Measurements from ENCODE around the gene CGB7. TPM values are rescaled to one million over a fixed set of nuclear protein-coding genes. Genes with fewer than 3 reads are reported as not detected.
"Not testable (repeated sequence)": the region's sequence is repeated elsewhere in the genome, so short reads cannot be mapped to it uniquely, and the experiment has no call there.

CGB7 gene
- total RNA-seq, 1 experiment from 2014 or later = 0.72 TPM

GRCh38 chr19:49073514-49074378, 16.2 kb upstream of the CGB7 start:
- DNase-seq (ENCODE audit: low read depth) = peak; percentile 40

- DNase-seq (ENCODE audit: low read depth) = no peak
Observed at GRCh38 chr19:49071860-49072547, 14.5 kb upstream of the CGB7 start.

- no peak for DNase-seq (ENCODE audit: low read depth)
Observed at GRCh38 chr19:49070416-49070815, 12.9 kb upstream of the CGB7 start.

DNA sequence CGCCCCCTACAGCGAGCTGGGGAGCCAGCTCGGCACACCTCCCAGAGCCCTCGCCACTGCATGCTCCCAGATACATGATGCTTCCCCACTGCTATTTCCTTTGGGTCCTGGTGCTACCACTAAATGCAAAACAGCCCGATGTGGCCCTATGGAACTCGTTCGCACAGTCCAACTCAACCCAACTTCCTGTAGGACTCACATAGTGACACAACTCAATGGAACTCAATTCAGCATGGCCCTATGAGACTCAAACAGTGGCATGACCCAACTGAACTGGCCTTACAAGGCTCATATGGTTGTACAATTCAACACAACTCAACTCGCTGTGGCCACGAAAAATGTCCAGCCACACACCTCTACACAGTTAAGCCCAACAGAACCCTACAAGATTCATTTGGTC, 11.5 kb upstream of the CGB7 start:
- no peak for DNase-seq (ENCODE audit: low read depth)

DNA sequence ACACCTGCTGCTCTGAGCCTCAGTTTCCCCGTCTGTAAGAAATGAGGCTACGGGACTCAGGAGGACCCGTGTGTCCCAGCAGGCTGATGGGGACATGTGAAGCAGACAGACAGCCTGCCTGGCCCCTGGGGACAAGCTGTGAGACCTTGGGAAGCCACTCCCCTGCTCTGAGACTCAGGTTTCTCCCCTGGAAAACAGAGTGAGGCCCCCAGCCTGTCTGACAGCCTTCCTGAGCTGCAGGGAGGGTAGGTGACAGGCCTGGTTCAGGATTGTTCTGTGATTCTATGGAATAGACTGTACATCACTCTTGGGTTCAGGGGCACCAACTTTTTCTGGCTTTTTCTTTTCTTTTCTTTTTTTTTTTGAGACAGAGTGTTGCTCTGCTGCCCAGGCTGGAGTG, 10.0 kb upstream of the CGB7 start:
- no peak for DNase-seq (ENCODE audit: low read depth)

GRCh38 chr19:49065905-49066512, 8.5 kb upstream of the CGB7 start:
- DNase-seq (ENCODE audit: low read depth) = no peak

GRCh38 chr19:49064768-49065611, 7.4 kb upstream of the CGB7 start, which contains the start of gene NTF4:
Gene NTF4 (minus strand): TSS chr19:49064818. CDS start chr19:49061997, 2,821 bp downstream.
- DNase-seq (ENCODE audit: low read depth) = no peak

DNA sequence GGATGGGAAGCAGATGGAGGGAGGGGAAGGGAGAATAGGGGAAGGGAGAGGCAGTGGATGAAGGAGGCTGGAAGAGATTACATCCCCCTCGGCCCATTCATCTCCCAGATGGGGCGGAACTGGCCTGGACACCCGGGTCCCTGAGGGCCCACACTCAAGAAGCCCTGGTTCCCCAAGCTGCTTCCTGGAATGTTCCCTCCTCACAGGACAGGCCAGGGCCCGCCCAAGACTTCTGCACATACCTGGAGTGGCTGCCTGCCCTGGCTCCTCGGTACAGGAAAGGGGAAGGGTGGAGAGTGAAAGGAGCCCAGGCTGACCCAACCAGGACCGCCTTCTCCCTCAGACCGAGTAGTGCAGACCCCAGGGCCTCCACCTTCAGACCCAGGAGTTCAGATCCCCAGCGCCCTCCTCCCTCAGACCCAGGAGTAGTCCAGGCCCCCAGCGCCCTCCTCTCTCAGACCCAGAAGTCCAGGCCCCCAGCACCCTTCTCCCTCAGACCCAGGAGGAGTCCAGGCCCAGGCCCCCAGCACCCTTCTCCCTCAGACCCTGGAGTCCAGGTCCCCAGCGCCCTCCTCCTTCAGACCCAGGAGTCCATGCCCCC, 6.6 kb upstream of the CGB7 start:
- no peak for DNase-seq (ENCODE audit: low read depth)

DNA sequence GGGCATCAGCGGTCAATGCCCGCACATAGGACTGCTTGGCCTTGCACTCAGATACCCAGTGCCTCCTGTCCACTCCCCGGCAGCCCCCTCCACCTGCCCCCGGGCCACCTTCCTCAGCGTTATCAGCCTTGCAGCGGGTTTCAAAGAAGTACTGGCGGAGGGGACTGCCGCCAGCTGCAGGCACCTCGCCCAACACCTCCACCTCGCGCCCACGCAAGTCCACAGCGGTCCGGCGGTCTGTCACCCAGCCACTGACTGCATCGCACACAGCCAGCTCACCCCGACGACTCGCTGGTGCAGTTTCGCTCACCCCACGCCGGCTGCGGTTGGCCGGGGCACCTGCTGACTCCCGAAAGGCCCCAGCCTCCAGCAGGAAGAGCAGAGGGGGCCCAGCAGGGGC, 3.9 kb upstream of the CGB7 start:
- DNase-seq (ENCODE audit: low read depth) = no peak

GRCh38 chr19:49061000-49061399, 3.5 kb upstream of the CGB7 start:
- no peak for DNase-seq (ENCODE audit: low read depth)

DNA sequence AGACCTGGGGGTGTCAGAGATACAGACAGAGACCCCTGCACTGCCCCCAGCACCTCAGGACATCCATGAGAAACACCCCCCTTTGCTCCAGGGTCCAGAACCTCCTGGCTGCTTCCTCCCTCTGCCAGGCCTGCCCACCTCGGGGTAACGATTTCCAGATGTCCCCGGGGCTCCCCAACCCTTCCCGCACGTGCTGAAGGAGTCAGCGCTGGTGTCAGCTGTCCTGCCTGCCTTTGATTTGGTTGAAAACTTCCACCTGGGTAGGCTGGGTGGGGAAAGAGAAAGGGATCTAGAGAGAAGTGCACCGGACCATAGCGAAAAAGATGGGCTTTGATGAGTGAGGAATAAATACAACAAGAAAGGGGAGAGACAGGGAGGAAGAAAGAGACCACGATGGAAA, 1.5 kb upstream of the CGB7 start:
- DNase-seq (ENCODE audit: low read depth) = no peak

DNA sequence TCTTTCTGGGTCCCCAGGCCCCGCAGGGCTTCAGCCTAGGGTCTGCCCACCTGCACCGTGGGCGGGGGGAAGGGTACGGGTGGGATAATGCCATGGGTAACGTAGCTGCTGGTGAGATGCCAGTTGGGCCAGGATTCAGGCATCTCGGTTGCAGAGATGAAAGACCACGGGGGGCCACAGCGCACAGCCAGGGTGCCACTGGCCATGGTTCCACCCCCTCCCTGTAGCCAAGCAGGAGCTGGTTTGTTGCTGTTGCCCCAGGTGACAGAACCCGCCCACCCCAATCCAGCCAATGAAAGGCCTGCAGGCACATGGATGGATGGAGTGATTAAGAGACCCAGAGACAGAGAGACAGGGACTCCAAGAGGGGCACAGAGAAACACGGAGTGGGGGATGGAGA, 1.0 kb upstream of the CGB7 start:
- no peak for DNase-seq (ENCODE audit: low read depth)

DNA sequence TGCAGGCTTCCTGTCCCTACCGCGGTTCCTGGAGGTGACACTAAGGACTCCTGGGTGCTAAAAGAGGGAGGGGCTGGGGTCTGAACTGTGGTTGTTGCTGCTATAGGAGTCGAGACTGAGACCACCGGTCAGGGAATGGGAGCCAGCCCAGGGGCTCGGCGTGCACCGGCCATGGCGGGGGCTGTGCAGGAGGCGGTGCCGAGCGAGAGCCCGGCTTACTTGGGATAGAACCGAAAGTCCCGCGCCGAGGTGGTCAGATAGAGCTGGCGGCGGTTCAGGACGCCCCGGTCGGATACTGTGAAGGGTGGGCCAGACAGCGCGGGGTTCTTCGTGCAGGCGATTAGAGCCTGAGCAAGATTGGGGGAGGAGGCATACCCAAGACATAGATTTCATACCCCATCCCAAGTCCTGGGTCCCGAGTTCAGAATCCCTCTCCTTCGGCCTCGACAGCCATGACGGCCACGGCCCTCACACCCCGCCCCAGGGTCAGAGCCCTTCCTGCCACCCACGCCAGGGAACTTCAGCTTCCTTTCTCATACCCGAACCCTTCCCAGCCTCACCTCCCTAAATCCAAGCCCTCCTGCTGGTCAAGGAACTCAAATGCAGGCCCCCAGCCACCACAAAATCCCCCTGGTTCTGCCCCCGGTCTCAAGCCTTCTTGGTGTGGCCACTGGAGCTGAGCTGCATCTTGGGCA, 500 bp downstream of the CGB7 start:
- DNase-seq (ENCODE audit: low read depth) = not testable (repeated sequence)

DNA sequence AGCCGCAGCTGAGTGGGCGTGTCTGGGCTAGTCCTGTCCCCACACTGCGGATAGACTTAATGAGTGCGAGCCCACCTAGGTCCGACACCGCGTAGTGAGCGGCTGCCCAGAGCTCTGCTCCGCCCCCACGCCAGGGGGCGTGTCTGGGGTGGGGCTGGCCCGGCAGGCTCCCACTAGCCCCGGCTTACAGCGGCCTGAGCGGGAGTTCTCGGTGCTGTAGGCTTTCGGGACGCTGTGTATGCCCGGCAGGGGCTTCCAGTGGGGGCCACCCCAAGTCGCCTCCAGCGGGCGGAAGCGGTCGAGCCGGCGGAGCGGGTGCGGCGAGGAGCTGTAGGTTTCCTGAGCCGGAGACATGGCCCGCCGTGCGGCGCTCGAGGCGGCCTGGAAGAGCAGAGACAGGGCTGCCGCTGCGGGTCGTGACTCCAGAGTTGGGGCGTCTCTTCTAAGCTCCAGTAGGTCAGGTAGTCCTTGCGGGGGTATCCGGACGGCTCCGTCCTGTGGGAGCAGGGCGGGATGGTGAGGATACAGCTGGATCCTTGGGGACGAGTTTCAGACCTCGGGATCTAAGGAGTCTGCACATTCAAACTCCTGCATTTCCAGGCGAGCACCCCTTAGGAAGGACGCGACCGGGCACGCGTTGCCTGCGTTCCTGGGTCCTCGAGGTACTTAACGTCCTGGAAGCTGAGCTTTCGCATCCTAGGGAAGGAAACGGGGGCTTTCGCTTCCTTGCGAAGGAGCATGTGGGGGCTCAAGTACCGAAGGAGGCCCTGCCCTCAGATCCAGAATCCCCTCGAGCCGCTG, 1.2 kb downstream of the CGB7 start:
- DNase-seq (ENCODE audit: low read depth) = peak; percentile 49

DNA sequence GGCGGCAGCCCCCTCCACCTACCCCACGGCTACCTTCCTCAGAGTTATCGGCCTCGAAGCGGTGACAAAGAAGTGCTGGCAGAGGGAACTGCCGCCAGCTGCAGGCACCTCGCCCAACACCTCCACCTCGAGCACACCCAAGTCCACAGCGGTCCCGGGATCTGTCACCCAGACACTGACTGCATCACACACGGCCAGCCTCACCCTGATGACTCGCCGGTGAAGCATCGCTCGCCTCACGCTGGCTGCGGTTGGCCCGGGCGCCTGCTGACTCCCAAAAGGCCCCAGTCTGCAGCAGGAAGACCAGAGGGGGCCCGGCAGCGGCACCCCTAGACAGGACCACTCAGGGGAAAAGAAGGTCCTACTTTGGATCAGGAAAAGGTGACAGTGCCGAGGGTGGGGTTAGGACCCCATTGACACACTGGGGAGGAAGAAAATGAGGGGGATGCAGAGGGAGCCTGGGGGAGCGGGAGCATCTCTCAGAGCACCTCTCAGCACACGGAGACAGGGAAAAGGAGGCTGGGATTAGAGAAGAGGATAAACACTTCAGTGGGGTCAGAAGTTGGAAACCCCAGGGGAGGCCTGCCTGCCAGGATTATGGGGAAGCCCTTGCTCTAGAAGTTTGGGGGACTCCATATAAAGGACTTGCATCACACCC, 7.0 kb downstream of the CGB7 start:
- DNase-seq (ENCODE audit: low read depth) = peak; percentile 68

DNA sequence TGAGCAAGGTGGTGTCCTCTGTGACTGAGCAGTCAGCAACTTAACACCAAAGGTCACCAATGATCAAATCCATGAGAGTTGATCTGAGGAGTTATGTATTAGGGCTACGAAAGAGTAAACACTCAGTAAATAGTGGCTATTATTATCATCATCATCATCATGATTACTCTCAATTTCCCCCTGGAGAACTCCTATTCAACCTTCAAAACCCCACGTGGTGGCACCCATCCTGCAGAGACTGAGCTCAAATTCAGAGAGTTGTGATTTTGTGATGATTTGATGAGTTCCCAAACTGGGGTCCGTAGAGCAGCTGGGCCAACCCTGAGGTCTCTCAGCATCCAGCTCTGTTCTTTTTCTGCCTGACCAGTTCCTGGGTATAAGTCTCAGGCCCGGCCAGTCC, 7.7 kb downstream of the CGB7 start:
- not testable (repeated sequence) for DNase-seq (ENCODE audit: low read depth)

- DNase-seq (ENCODE audit: low read depth) = not testable (repeated sequence)
Observed at GRCh38 chr19:49049011-49049410, 8.5 kb downstream of the CGB7 start, which contains the start of gene CGB8. Gene CGB8 (minus strand): TSS chr19:49049111. CDS start chr19:49048739, 372 bp downstream.

DNA sequence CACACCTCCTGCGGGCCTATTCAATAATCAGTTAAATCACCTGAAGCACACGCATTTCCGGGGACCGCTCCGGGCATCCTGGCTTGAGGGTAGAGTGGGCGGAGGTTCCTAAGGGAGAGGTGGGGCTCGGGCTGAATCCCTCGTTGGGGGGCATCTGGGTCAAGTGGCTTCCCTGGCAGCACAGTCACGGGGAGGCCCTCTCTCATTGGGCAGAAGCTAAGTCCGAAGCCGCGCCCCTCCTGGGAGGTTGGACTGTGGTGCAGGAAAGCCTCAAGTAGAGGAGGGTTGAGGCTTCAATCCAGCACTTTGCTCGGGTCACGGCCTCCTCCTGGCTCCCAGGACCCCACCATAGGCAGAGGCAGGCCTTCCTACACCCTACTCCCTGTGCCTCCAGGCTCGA, 14.0 kb downstream of the CGB7 start, which contains the start of gene CGB5:
CGB5 (plus strand) TSS at position 301 of the 400 bp plus-strand sequence. CDS start 362 bp downstream, outside the sequence.
- DNase-seq (ENCODE audit: low read depth) = not testable (repeated sequence)

- DNase-seq (ENCODE audit: low read depth) = not testable (repeated sequence)
Observed at GRCh38 chr19:49042666-49043065, 14.9 kb downstream of the CGB7 start.

All from RPMI7951 (cell line).